OCI-LY3 (cell line): Measurements from ENCODE around the gene UBAC1.

ENCODE experiments used
- CTCF ChIP-seq: fragments of 200-600, 300-600 bp; sonication (generic); IDR thresholded peaks from 2 replicates; pipeline ENCODE4 v1.5.1; 2014; ENCODE audit warnings: antibody characterized with exemption, low read length, low read depth
- EZH2phosphoT487 ChIP-seq: fragments of 200-600 bp; shearing (Covaris generic); IDR thresholded peaks from 2 replicates; pipeline ENCODE4 v1.6.1; 2018; ENCODE audit warnings: antibody characterized with exemption, mixed run types, low read depth

- no peak for TF ChIP-seq CTCF
- no peak for TF ChIP-seq EZH2phosphoT487
These were observed 49.0 kb upstream of the UBAC1 start for GRCh38 chr9:136010176-136010575.
